Lower lobe of right lung (tissue), 2 donors: ENCODE data around the gene ARFGEF3. TPM values are rescaled to one million over a fixed set of nuclear protein-coding genes. Genes with fewer than 3 reads are reported as not detected.

Experiments
- ATAC-seq, 2 donors: fragments of 200-7000 bp; cut with Tn5 transposase; one replicate each; pipeline ENCODE4 v1.9.1; 2020 to 2022; ENCODE audit warnings: mild to moderate bottlenecking in 2 of 2, moderate library complexity in 2 of 2
- DNase-seq: peaks from one replicate; pipeline ENCODE4 v3.0.0-alpha.2; 2020
- H3K27ac ChIP-seq: fragments of 200-600 bp; one replicate; pipeline ENCODE4 v1.8.0; 2022
- H3K27me3 ChIP-seq: fragments of 200-600 bp; one replicate; pipeline ENCODE4 v1.8.0; 2022; ENCODE audit warnings: low read depth
- H3K36me3 ChIP-seq: fragments of 200-600 bp; one replicate; pipeline ENCODE4 v1.8.0; 2022; ENCODE audit warnings: mild to moderate bottlenecking
- H3K4me1 ChIP-seq: fragments of 200-600 bp; one replicate; pipeline ENCODE4 v1.8.0; 2022
- H3K4me3 ChIP-seq: fragments of 200-600 bp; one replicate; pipeline ENCODE4 v1.8.0; 2022; ENCODE audit warnings: mild to moderate bottlenecking
- H3K9me3 ChIP-seq: fragments of 200-600 bp; one replicate; pipeline ENCODE4 v1.8.0; 2022
- intact Hi-C: fragments of 100-400 bp; cut with DNase I; formaldehyde crosslinking; loops from one replicate; pipeline ENCODE4 v1.11.0; 2022
- total RNA-seq: library from RNA; stranded (reverse); fragmentation: NEBNext Ultra II Directional; extraction: Animal tissue kit (Norgen Biotek cat#: 25700); gene quantifications from one replicate; pipeline ENCODE4 v1.2.1, GENCODE V29; 2021
- TF ChIP-seq, protein P1 (sequence below): fragments of 200-600 bp; IDR thresholded peaks from one replicate; pipeline ENCODE4 v1.8.0; 2022; ENCODE audit warnings: antibody characterized with exemption, mild to moderate bottlenecking
- donor health status: DM: no; HTN: yes; CAD: no; lungs with severe emphysema.

Gene ARFGEF3
- total RNA-seq, 1 donor from 2014 or later, result 33.8 TPM

DNA sequence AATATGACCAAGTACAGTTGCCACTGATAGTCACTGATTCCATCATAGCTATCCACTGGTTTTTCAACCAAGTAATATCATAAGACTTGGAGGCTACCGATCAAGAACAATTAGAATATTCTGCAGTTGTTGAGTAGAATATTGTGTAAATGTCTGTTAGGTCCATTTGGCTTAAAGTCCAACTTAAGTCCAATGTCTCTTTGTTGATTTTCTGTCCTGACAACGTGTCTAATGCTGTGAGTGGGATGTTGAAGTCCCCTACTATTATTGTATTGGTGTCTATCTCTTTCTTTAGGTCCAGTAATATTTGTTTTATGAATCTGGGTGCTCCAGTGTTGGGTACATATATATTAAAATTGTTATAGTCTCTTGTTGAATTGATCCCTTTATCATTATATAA, 13.9 kb downstream of the ARFGEF3 start:
- TF ChIP-seq, protein P1, sequence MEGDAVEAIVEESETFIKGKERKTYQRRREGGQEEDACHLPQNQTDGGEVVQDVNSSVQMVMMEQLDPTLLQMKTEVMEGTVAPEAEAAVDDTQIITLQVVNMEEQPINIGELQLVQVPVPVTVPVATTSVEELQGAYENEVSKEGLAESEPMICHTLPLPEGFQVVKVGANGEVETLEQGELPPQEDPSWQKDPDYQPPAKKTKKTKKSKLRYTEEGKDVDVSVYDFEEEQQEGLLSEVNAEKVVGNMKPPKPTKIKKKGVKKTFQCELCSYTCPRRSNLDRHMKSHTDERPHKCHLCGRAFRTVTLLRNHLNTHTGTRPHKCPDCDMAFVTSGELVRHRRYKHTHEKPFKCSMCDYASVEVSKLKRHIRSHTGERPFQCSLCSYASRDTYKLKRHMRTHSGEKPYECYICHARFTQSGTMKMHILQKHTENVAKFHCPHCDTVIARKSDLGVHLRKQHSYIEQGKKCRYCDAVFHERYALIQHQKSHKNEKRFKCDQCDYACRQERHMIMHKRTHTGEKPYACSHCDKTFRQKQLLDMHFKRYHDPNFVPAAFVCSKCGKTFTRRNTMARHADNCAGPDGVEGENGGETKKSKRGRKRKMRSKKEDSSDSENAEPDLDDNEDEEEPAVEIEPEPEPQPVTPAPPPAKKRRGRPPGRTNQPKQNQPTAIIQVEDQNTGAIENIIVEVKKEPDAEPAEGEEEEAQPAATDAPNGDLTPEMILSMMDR, result no peak
- Histone ChIP-seq H3K36me3 (no peaks in the 10 kb centered on the region), H3K4me3 (no peak overlapping the region), H3K4me1 (no peaks in the 10 kb centered on the region), H3K27me3 (no peaks in the 10 kb centered on the region), H3K9me3 (peaks cover 13% of the 10 kb centered on the region), H3K27ac (no peak overlapping the region)
- ATAC-seq, result no peak
- intact Hi-C loops, result no loop called here
- DNase-seq, result no peak

DNA sequence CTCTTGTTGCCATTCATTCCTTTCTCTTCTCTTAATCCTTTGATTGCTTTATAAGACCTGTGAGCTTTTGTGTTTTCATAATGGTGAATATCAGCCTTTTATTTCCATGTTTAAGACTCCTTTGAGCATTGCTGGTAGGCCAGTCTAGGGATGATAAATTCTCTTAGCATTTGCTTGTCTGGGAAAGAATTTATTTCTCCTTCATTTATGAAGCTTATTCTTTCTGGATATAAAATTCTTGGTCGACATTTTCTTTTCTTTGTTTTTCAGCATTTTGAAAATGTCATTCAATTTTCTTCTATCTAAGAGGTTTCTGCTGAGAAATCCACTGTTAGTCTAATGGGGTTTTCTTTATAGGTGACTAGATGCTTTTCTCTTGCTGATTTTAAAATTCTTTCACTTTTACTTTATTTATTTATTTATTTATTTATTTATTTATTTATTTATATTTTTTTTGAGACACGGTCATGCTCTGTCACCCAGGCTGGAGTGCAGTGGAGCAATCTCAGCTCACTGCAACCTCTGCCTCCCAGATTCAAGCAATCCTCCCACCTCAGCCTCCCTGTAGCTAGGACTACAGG, 15.0 kb downstream of the ARFGEF3 start:
- no peaks in the 10 kb centered on the region for H3K4me1 ChIP-seq
- intact Hi-C loops, result no loop called here
- no peak overlapping the region for H3K4me3 ChIP-seq
- H3K9me3 ChIP-seq, result peaks cover 13% of the 10 kb centered on the region
- ATAC-seq, result no peak
- no peaks in the 10 kb centered on the region for H3K27me3 ChIP-seq
- H3K36me3 ChIP-seq, result no peaks in the 10 kb centered on the region
- no peak overlapping the region for H3K27ac ChIP-seq
- TF ChIP-seq, protein P1, result no peak
- DNase-seq, result no peak

DNA sequence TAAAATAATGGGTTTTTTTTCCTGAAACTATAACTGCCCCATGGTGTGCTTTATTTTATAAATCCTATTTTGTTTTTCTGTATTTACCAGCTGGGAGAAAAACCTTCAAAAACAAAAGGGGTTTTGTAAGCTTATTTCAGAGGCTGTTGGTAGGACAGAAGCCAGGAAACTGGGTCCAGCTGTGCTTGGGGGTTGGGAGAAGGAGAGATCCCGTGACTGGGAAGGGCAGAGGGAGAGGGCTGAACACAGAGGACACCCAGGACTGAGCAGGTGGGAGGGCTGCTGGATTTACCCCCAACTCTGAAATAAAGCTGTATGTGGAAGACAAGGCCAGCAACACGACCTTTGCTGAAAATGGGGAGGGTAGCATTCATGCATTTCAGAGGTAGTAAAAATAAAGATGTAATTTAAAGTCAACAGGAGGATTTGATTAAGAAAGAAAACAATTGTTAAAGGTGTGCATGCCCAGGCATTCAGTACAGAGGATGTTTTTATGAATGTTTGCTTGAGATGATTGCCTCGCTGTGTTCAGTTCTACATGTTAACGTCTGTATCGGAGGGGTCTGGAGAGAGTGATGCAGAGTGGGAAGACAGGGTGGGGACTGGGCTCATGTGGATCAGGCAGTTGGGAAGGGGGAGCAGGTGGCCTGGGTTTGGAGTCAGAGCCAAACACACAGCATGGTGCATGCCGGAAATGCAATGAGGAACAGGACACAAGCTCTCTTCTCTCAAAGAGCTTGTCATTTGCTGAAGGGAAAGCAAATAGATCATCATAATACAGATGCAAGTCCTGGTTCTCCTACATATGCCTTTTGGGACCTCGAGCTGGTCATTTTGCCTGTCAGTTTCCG, 21.4 kb downstream of the ARFGEF3 start:
- Histone ChIP-seq H3K4me3 (no peak overlapping the region), H3K27me3 (no peaks in the 10 kb centered on the region), H3K9me3 (no peaks in the 10 kb centered on the region), H3K27ac (no peak overlapping the region), H3K36me3 (no peaks in the 10 kb centered on the region), H3K4me1 (peaks cover 2% of the 10 kb centered on the region)
- ATAC-seq (no peak), DNase-seq (no peak)
- TF ChIP-seq, protein P1, result no peak
- intact Hi-C loops, result no loop called here

DNA sequence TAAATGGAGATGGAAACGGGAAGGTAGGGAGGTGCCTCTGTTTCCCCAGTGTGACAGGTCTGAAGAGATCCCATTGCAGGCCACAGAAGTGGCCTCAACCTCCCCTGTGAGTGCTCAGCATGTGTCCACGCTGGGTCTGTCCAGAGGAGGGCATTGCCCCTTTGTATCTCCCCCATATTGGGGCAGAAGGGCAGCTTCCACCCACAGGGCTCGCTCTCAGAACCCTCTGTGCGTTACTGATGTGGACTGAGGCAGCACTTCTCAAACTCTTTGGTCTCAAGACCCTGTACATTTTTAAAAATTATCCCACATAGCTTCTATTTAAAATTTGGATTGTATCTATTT, 22.0 kb downstream of the ARFGEF3 start:
- Histone ChIP-seq H3K27ac (no peak overlapping the region), H3K27me3 (no peaks in the 10 kb centered on the region), H3K4me3 (no peak overlapping the region), H3K36me3 (no peaks in the 10 kb centered on the region), H3K4me1 (peaks cover 8% of the 10 kb centered on the region), H3K9me3 (no peaks in the 10 kb centered on the region)
- intact Hi-C loops, result no loop called here
- TF ChIP-seq, protein P1, result no peak
- no peak for DNase-seq
- ATAC-seq, result no peak

GRCh38 chr6:138184230-138184629, 22.5 kb downstream of the ARFGEF3 start:
- H3K27me3 ChIP-seq, result no peaks in the 10 kb centered on the region
- DNase-seq (no peak), ATAC-seq (no peak)
- TF ChIP-seq, protein P1, result no peak
- no peak overlapping the region for H3K27ac ChIP-seq
- no peak overlapping the region for H3K4me3 ChIP-seq
- peaks cover 13% of the 10 kb centered on the region for H3K4me1 ChIP-seq
- no peaks in the 10 kb centered on the region for H3K9me3 ChIP-seq
- intact Hi-C loops, result no loop called here
- no peaks in the 10 kb centered on the region for H3K36me3 ChIP-seq
